Prostate gland (tissue), 2 donors: ENCODE measurements around the gene SOX8.

Source experiments
- POLR2A ChIP-seq: fragments of 450-650 bp; IDR thresholded peaks from one replicate; pipeline ENCODE4 v1.6.1; 2016; ENCODE audit warnings: antibody characterized with exemption, mild to moderate bottlenecking
- TF ChIP-seq, protein P1 (sequence below), 4 experiments: fragments of 200-600 bp in 2 of 4; fragments of 450-650 bp in 2 of 4; sonication (generic) in 2 of 4; IDR thresholded peaks; 1 replicate in 3 of 4; 2 replicates in 1 of 4; pipeline ENCODE4 v1.5.1; 2016 to 2019; ENCODE audit warnings: antibody characterized with exemption in 4 of 4, mild to moderate bottlenecking in 2 of 4, moderate library complexity in 2 of 4

DNA sequence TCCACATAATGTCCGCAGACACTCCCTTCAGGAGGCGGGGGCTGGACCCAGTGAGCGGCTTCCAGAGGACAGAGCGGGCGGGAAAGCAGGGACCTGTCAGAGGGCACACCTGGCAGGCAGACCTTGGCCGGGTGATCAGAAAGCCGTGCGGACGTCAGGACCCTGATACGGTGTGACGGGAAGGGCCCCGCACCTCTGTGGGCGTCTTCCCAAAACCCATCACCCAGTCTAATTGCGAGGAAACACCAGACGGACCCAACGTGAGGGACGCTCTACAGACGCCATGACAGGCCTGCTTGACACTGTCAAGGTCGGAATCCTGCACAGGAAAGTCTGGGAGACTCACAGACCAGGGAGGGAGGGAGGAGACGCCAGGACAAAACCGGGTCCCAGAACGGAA is 19.2 kb upstream of the SOX8 start:
- TF ChIP-seq, protein P1, sequence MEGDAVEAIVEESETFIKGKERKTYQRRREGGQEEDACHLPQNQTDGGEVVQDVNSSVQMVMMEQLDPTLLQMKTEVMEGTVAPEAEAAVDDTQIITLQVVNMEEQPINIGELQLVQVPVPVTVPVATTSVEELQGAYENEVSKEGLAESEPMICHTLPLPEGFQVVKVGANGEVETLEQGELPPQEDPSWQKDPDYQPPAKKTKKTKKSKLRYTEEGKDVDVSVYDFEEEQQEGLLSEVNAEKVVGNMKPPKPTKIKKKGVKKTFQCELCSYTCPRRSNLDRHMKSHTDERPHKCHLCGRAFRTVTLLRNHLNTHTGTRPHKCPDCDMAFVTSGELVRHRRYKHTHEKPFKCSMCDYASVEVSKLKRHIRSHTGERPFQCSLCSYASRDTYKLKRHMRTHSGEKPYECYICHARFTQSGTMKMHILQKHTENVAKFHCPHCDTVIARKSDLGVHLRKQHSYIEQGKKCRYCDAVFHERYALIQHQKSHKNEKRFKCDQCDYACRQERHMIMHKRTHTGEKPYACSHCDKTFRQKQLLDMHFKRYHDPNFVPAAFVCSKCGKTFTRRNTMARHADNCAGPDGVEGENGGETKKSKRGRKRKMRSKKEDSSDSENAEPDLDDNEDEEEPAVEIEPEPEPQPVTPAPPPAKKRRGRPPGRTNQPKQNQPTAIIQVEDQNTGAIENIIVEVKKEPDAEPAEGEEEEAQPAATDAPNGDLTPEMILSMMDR (IDR thresholded peaks at IDR 0.05) = no peak
- no peak for TF ChIP-seq POLR2A
